Activated T-helper 9 cell treated with anti-CD3 and anti-CD28 coated beads, Interleukin-2, amount 50 U/mL, for 16 hours (primary cell): ENCODE results near the gene MRGPRE.
"Not testable (repeated sequence)": the region's sequence is repeated elsewhere in the genome, so short reads cannot be mapped to it uniquely, and the experiment has no call there.

Experiments
- DNase-seq: peaks from one replicate; pipeline ENCODE4 v3.0.0-alpha.2; 2020; ENCODE audit warnings: low read depth

The MRGPRE gene

DNA sequence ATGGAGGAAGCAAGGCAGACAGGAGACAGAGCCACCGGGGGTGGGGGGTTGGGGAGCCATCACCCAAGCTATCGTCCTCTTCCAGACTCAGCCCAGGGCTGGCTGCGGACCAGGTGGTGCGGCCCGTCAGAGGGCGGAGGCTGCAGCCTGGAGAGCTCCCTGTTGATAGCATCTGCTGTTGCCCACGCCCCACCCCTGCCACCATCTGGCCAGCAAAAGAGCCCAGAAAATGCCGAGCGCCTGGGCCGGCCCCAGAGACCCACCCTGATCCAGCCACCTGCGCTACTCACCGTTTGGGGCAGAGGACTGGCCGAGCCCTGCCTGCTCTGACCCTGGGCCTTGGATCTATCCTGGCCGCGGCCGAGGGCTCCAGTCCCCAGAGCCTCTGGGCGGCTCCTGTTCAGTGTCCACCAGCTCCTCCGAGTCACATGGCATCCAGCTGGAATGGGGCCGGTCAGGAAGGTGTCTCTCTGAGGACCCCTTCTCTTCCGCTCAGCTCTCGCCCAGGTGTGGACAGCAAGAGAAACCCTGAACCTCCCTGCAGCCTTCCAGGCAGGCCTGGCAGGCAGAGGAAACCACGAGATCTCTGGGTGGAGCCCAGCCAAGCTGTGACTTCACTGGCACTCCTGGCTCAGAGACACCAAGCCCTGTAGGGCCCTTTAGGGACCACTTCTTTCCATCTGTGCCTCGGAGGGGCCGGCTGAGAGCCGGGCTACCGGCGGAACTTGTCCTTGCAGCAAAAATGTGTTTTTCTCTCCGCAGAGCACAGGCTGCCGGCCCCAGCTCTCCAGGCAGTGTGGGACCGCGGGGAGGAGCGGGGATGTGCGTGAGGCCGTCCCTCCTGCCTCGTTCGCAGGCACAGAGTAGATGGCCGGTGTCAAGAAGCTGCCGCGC is at the start of gene MRGPRE:
Gene MRGPRE, minus strand, starts transcription at position 567 of the 894 bp plus-strand sequence. CDS start 3,618 bp downstream, outside the sequence.
- DNase-seq = no peak

GRCh38 chr11:3281146-3281545 is 48.9 kb upstream of the MRGPRE start:
- DNase-seq = not testable (repeated sequence)

GRCh38 chr11:3280662-3281061 is 48.4 kb upstream of the MRGPRE start:
- not testable (repeated sequence) for DNase-seq

DNA sequence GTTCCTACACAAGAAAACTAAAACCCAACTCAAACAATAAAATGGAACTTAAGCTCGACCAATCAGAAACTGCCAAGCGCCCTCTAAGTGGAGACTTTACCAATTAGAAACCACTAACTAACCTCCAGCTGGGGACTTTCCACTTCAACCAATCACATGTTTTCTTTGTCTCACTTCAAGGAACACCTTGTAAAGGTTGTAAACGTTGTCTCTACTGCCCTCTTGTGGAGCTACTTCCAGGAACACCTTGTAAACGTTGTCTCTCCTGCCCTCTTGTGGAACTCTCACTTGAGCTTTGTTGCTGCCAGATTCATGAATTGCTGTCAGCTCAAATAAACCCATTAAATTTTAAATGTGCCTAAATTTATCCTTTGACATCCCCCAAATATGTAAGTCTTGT is 46.7 kb upstream of the MRGPRE start:
- not testable (repeated sequence) for DNase-seq

DNA sequence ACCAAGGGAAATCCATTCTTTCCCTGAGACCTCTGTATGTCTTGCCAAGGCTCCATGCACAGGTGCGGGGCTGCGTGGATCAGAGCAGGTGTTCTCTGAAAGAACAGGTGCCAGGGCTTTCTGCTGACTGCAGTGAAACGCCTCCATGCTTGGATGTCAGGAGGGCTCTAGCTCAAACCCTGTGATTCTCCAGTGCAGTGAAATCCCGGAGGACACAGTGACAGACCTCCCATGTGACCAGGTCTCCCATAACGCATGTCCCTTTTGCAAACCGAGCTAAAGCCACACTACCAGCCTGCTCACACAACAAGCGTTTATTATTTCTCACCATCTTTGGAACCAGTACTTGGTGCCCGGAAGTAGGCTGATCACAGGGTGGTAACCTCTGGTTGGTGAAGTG is 41.4 kb upstream of the MRGPRE start:
- not testable (repeated sequence) for DNase-seq

GRCh38 chr11:3262548-3262947 is 30.3 kb upstream of the MRGPRE start:
- DNase-seq = not testable (repeated sequence)

GRCh38 chr11:3261831-3262230 is 29.6 kb upstream of the MRGPRE start:
- not testable (repeated sequence) for DNase-seq

DNA sequence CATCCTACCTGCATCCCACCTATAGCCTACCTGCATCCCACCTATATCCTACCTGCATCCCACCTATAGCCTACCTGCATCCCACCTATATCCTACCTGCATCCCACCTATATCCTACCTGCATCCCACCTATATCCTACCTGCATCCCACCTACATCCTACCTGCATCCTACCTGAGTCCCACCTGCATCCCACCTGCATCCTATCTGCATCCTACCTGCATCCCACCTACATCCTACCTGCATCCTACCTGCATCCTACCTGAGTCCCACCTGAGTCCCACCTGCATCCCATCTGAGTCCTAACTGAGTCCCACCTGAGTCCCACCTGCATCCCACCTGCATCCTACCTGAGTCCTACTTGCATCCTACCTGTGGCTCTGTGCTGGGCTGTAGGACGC is 25.3 kb upstream of the MRGPRE start:
- DNase-seq = not testable (repeated sequence)

DNA sequence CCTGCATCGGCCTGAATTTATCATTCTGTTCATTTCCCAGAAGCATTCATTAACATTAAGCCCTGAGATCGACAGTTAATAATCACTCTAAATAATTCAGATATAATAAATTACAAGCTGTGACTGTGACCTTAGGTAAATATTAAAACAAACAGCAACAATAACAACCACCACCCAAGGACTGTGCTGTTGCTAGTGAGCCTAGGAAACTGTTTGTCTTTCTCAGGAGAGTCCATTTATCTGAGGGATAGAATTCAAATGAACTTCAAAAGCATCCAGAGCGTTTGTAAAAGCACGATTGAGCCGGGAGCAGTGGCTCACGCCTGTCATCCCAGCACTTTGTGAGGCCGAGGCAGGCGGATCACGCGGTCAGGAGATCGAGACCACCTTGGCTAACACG is 23.0 kb upstream of the MRGPRE start:
- DNase-seq = not testable (repeated sequence)

DNA sequence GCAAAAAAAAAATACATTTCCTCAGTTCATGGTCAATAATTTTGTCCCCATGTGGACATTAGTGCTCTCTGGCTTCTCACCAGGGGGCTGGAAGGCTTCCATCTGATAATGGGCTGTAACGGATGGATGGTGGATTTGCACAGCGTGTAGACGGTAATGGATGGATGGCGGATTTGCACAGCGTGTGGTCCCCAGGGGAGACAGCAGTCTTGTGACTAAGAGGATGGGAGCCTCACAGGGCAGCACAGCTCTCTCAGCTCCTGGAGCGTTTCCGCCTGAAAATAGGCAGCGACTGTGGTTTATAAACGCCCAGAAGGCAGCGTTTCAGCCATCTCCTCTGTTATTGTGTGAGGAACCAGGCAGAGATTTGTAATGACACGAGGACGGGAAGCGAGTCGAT is 22.6 kb upstream of the MRGPRE start:
- DNase-seq = not testable (repeated sequence)

DNA sequence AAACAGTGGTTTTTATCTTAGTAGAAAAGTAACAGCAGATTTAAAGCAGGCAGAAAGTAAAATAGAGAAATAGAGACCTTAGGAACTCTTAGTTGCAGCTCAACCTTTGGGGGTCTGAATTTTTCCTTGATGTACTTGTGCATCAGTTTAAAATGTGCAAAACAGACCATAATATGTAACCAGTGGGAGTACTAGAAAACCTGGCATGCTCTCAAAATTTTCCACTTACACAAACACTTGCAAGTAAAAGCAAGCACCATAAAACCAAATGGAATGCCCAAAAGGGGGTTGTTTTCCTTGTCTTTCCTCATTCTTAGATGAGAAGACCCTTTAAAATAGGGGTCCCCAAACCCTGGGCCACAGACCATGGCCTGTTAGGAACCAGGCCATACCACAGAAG is 12.9 kb upstream of the MRGPRE start:
- no peak for DNase-seq

- DNase-seq = no peak
Measured at GRCh38 chr11:3243880-3244279, 11.7 kb upstream of the MRGPRE start.

DNA sequence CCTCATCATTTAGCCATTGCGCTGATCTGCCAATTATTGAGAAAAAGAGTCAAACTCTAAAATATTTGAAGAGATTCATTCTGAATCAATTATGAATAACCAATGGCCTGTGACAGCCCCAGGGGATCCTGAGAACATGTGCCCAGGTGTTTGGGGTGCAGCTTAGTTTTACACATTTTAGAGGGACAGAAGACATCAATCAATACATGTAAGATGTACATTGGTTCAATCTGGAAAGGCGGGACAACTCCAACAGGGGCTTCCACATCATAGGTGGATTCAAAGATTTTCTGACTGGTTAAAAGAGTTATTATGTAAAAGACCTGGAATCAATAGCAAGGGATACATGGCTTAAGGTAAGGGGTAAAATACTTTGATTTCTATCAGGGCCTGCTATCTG is 4.9 kb upstream of the MRGPRE start:
- no peak for DNase-seq

DNA sequence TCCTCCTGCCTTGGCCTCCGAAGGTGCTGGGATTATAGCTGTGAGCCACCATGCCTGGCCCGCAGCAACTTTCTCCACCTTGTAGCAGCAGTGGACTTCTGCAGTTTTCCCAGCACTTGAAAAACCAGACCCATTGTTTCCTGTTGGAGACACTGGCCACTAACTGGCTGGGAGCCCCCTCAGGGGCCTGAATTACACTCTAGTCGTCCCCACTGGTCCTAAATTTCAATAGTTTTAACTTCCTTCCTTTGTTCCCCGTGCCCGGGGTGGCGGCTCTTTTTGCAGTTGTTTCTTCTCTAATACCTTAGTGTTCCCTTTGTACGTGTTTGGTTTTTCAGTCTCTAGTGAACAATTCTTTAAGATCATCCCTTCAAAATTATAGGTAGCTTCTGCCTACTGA is 2.6 kb upstream of the MRGPRE start:
- DNase-seq = no peak

GRCh38 chr11:3232956-3233355 is 739 bp upstream of the MRGPRE start:
- no peak for DNase-seq

DNA sequence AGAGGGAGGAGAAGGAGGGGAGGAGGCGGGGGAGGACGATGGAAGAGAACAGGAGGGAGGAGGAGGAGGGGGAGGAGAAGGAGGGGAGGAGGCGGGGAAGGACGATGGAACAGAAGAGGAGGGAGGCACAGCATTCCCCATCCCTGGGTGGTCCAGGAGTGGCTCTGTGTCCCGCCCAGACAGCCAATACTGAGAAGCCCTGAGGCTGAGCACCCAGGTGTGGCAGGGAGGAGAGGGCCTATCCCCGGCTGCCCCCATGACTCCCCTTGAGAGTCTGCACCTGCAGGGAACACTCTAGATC is 717 bp downstream of the MRGPRE start:
- no peak for DNase-seq

GRCh38 chr11:3230636-3231549 is 1.3 kb downstream of the MRGPRE start:
- DNase-seq = no peak

DNA sequence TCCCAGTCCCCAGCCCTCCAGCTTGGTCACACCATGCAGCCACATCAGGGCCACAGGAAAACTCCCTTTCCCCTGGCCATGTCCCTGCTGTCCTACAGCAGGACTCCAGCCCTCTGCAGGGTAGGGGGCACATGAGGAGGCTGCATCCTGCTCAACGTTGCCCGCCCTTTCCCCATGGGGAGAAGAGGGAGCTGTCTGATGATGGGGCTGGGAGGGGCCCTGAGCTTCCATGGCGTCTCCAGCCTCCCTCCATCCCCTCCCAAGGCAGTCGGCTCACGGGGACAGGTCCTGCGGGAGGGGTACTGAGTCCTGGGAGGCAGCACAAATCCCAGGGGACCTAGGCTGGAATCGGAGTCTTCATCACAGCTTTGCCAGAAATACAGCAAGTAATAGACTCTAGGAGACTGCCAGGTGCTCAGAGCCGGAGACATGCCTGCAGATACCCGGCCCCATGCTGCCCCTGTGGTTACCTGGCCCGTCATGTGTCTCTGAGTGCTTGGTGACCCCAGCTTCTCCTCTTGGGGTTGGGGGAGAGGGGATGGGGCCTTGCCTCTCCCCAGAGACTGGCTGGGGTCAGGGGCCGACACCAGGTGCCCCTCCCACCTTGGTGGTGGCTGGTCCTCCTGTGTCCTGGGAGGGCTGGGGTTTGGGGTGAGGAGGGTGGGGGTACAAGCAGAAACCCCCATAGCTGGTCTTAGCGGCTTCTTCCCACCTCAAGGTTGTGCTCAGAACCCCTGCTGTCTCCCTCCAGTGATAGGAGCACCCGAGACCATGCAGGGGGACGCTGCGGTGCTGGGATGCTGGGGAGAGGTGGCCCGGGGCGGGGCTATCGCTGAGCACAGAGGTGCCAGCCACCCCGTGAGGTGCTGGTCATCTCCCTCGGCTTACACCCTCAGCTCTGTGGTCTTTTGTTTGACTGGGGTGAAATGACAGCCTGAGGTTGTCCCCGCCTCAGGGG is 2.3 kb downstream of the MRGPRE start:
- DNase-seq = no peak

DNA sequence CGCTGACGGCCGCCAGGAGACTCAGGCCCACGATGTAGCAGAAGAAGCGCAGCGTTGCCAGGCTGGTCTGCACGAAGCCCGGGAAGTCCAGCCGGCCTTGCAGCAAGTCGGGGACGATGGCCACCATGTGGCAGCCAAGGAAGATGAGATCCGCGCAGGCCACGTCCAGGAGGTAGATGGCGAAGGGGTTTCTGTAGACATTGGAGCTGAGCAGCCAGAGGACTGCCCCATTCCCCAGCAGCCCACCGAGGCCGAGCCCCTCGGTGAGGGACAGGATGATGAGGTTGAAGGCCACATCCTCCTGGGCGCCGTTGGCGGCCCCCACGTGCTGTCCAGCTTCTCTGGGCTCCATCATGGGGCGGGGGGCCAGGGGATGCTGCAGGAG is 3.8 kb downstream of the MRGPRE start:
- no peak for DNase-seq

DNA sequence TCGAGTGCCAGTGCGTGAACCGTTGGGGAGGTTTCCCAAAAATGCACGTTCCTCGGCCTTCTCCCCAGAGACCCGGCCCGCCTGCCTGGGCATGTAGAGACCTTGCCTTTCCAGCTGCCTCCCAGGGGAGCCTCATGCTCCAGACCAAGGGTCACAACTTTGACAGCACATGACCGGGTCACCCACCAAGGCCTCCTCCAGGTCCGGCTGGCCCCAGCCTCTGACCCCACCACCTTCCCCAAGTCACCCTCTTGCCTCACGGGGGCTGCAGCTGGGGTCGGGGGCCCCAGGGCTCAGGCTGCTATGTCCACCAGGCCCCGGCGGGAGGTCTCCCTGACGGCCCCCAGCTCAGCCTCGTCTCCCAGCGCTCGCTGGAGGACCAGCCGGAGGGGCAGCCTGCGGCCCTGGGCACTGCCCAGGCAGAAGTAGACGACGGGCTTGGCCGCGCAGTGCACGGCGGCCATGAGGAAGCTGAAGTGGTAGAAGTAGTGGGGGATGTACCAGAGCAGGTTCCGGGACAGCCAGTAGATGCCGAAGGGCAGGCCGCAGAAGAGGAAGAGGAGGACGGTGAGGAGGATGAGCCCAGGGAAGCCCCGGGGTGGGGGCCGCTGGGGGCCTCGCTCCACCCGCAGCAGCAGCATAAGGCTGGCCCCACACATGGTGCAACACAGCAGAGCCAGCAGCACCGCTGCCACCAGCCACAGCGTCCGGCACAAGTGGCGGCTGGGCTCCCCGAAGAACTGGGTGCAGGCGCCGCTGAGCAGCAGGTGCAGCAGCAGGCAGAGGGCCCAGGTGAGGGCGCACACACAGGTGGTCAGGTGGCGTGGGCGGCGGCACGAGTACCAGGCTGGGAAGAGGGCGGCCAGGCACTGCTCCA is 4.4 kb downstream of the MRGPRE start:
- no peak for DNase-seq
